GM19372 (cell line): Measurements from ENCODE around the gene TEAD4.

Source experiments
- ATAC-seq: cut with Tn5 transposase; IDR thresholded peaks from one replicate; pipeline ENCODE4 v1.9.1; 2021; ENCODE audit warnings: mild to moderate bottlenecking, low read depth, moderate library complexity; ENCODE audit not compliant: unreplicated experiment

TEAD4 gene

GRCh38 chr12:3076730-3077571, 117.8 kb downstream of the TEAD4 start, which contains the start of gene TSPAN9:
Gene TSPAN9 (plus strand): TSS chr12:3077379. CDS start chr12:3201194, 123,815 bp downstream.
- peak; percentile 73 for ATAC-seq

GRCh38 chr12:3077572-3078081, 118.4 kb downstream of the TEAD4 start:
- ATAC-seq: no peak

GRCh38 chr12:3078086-3078820, 119.1 kb downstream of the TEAD4 start:
- no peak for ATAC-seq

- no peak for ATAC-seq
These were observed 121.9 kb downstream of the TEAD4 start for GRCh38 chr12:3081091-3081490.

GRCh38 chr12:3081886-3082285, 122.7 kb downstream of the TEAD4 start:
- ATAC-seq: no peak

- no peak for ATAC-seq
These were observed 124.2 kb downstream of the TEAD4 start for GRCh38 chr12:3083241-3083920.

GRCh38 chr12:3083921-3084347, 124.7 kb downstream of the TEAD4 start:
- no peak for ATAC-seq

- no peak for ATAC-seq
These were observed 125.5 kb downstream of the TEAD4 start for GRCh38 chr12:3084742-3085141.

GRCh38 chr12:3085341-3086139, 126.3 kb downstream of the TEAD4 start:
- ATAC-seq: no peak

- ATAC-seq: no peak
These were observed 127.0 kb downstream of the TEAD4 start for GRCh38 chr12:3086211-3086610.

- no peak for ATAC-seq
These were observed 127.6 kb downstream of the TEAD4 start for GRCh38 chr12:3086729-3087323.

GRCh38 chr12:3087758-3088650, 128.8 kb downstream of the TEAD4 start:
- ATAC-seq: no peak

- no peak for ATAC-seq
These were observed 130.4 kb downstream of the TEAD4 start for GRCh38 chr12:3089588-3089987.
